Naive thymus-derived CD4-positive, alpha-beta T cell (primary cell): Measurements from ENCODE around the gene PODN. TPM values are rescaled to one million over a fixed set of nuclear protein-coding genes. Genes with fewer than 3 reads are reported as not detected.

Source experiments
- ATAC-seq: fragments of 150-1000 bp; cut with Tn5 transposase; 2 replicates; pipeline ENCODE4 v1.10.0; 2021; ENCODE audit warnings: mild to moderate bottlenecking, moderate library complexity
- CTCF ChIA-PET: fragments of 350-600 bp; sonication (Branson Sonifier 250); formaldehyde crosslinking; loops from one replicate; lab custom pipeline; 2021; ENCODE audit warnings: antibody characterized with exemption; lab: Charles Lee
- POLR2A ChIA-PET: fragments of 350-600 bp; sonication (Branson Sonifier 250); formaldehyde crosslinking; loops from one replicate; lab custom pipeline; 2021; ENCODE audit warnings: antibody characterized with exemption, inconsistent platforms; lab: Charles Lee
- DNase-seq, 9 donors: peaks; one replicate each; pipeline versions ENCODE4 v3.0.0 to v3.0.0-alpha.2; 2020 to 2022; ENCODE audit warnings: mixed read lengths in 1 of 9
- H3K27ac ChIP-seq: one replicate; pipeline ENCODE4 v1.7.0; 2013; ENCODE audit warnings: mild to moderate bottlenecking, low read depth, low read length, moderate library complexity
- H3K27me3 ChIP-seq, 2 donors: one replicate each; pipeline ENCODE4 v1.7.0; 2013; ENCODE audit warnings: low read length in 2 of 2, mild to moderate bottlenecking in 2 of 2, moderate library complexity in 2 of 2; ENCODE audit not compliant: control insufficient read depth in 2 of 2, insufficient read depth in 2 of 2
- H3K36me3 ChIP-seq, 3 experiments: 1 replicate in 2 of 3; 2 replicates in 1 of 3; pipeline ENCODE4 v1.7.0; 2013; ENCODE audit warnings: low read length in 3 of 3, mild to moderate bottlenecking in 3 of 3, moderate library complexity in 1 of 3; ENCODE audit not compliant: insufficient read depth in 3 of 3, control insufficient read depth in 2 of 3
- H3K4me1 ChIP-seq, 2 donors: one replicate each; pipeline ENCODE4 v1.7.0; 2013; ENCODE audit warnings: low read length in 2 of 2, mild to moderate bottlenecking in 2 of 2, moderate library complexity in 1 of 2; ENCODE audit not compliant: control insufficient read depth in 2 of 2, insufficient read depth in 2 of 2
- H3K4me3 ChIP-seq: 2 replicates; pipeline ENCODE4 v1.7.0; 2013; ENCODE audit warnings: mild to moderate bottlenecking, low read length
- H3K9me3 ChIP-seq, 3 experiments: 1 replicate in 2 of 3; 2 replicates in 1 of 3; pipeline ENCODE4 v1.7.0; 2013; ENCODE audit warnings: low read length in 3 of 3; ENCODE audit not compliant: control insufficient read depth in 2 of 3
- H3K27ac Mint-ChIP-seq, 9 donors: one replicate each; pipeline ENCODE4 v1.8.0; 2020 to 2022; ENCODE audit warnings: mixed read lengths in 9 of 9, mild to moderate bottlenecking in 8 of 9, moderate library complexity in 5 of 9, inconsistent platforms in 2 of 9
- H3K27me3 Mint-ChIP-seq, 5 donors: one replicate each; pipeline ENCODE4 v1.8.0; 2021 to 2022; ENCODE audit warnings: mixed read lengths in 5 of 5, mild to moderate bottlenecking in 1 of 5
- H3K36me3 Mint-ChIP-seq, 5 donors: one replicate each; pipeline ENCODE4 v1.8.0; 2020 to 2022; ENCODE audit warnings: mixed read lengths in 5 of 5, mild to moderate bottlenecking in 3 of 5, inconsistent platforms in 1 of 5
- H3K4me1 Mint-ChIP-seq, 7 donors: one replicate each; pipeline ENCODE4 v1.8.0; 2020 to 2022; ENCODE audit warnings: mixed read lengths in 7 of 7, mild to moderate bottlenecking in 3 of 7, inconsistent platforms in 1 of 7
- H3K4me3 Mint-ChIP-seq, 10 donors: one replicate each; pipeline ENCODE4 v1.8.0; 2020 to 2022; ENCODE audit warnings: mild to moderate bottlenecking in 10 of 10, mixed read lengths in 10 of 10, moderate library complexity in 6 of 10, inconsistent platforms in 2 of 10
- H3K9me3 Mint-ChIP-seq, 11 donors: one replicate each; pipeline ENCODE4 v1.8.0; 2020 to 2022; ENCODE audit warnings: mixed read lengths in 11 of 11, mild to moderate bottlenecking in 4 of 11, inconsistent platforms in 1 of 11, moderate library complexity in 1 of 11
- intact Hi-C, 2 donors: fragments of 100-400 bp; cut with micrococcal nuclease; formaldehyde crosslinking; loops; one replicate each; pipeline ENCODE4 v1.15.1; 2023
- polyA plus RNA-seq, 2 donors: library from polyadenylated mRNA; unstranded; fragments of 300-500 nt; fragmentation: Illumina TruSeq; gene quantifications; one replicate each; pipeline ENCODE4 v1.2.3, GENCODE V29; 2021
- total RNA-seq, 6 experiments: library from RNA in 5 of 6; stranded (reverse) in 5 of 6; gene quantifications; 1 replicate in 5 of 6; 2 replicates in 1 of 6; pipeline ENCODE4 v1.2.3 and lab custom pipeline; 2021 to 2026

Gene PODN
- total and polyA plus RNA-seq, 7 experiments from 2014 or later, result 0.88 TPM; not detected in 6

DNA sequence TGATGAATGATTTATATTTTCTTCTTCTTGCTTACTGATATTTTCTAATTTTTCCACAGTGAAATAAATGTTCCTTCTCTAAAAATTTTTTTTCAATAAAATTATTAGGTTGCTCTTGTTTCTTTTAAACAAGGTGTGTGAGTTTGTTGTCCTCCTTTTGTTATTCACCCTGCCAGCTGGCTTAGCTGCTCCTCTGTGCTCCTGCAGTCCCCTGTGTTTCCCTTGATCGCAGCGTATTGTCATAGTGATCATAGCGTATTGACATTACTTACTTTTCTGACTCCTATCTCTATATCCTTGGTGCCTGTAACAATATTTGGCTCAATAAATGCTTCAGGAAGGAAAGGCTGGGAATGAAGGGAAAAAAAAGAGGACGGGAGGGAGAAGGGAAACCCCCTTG lies 24.9 kb upstream of the PODN start:
- intact Hi-C loops, result no loop called here
- DNase-seq (no peak), ATAC-seq (no peak)
- no peaks in the 10 kb centered on the region for H3K4me1 ChIP-seq
- H3K9me3 ChIP-seq, result no peaks in the 10 kb centered on the region
- Mint-ChIP-seq H3K36me3 (peaks cover 20 to 38% (median 27%) of the 10 kb centered on the region in 5 donors), H3K4me1 (peaks cover 0 to 10% (median 5%) of the 10 kb centered on the region in 7 donors), H3K27me3 (no peaks in the 10 kb centered on the region), H3K4me3 (no peak overlapping the region), H3K27ac (no peak overlapping the region), H3K9me3 (no peaks in the 10 kb centered on the region)
- peaks cover 10 to 24% (median 13%) of the 10 kb centered on the region in 3 experiments for H3K36me3 ChIP-seq
- ChIA-PET POLR2A (no interaction called here), CTCF (no interaction called here)
- H3K4me3 ChIP-seq, result no peak overlapping the region
- no peak overlapping the region for H3K27ac ChIP-seq
- no peaks in the 10 kb centered on the region for H3K27me3 ChIP-seq

- H3K9me3 ChIP-seq, result no peaks in the 10 kb centered on the region
- H3K27me3 ChIP-seq, result no peaks in the 10 kb centered on the region
- H3K27ac ChIP-seq, result no peak overlapping the region
- POLR2A ChIA-PET, result no interaction called here
- no peaks in the 10 kb centered on the region for H3K4me1 ChIP-seq
- CTCF ChIA-PET, result no interaction called here
- H3K4me3 ChIP-seq, result no peak overlapping the region
- Mint-ChIP-seq H3K4me1 (peaks cover 0 to 10% (median 4%) of the 10 kb centered on the region in 7 donors), H3K4me3 (no peak overlapping the region), H3K27me3 (no peaks in the 10 kb centered on the region), H3K36me3 (peaks cover 16 to 39% (median 23%) of the 10 kb centered on the region in 5 donors), H3K27ac (no peak overlapping the region), H3K9me3 (no peaks in the 10 kb centered on the region)
- H3K36me3 ChIP-seq, result peaks cover 10 to 20% (median 12%) of the 10 kb centered on the region in 3 experiments
- no peak for DNase-seq
- no peak for ATAC-seq
- intact Hi-C loops, result no loop called here
Observed at GRCh38 chr1:53038566-53038965, 23.4 kb upstream of the PODN start.

DNA sequence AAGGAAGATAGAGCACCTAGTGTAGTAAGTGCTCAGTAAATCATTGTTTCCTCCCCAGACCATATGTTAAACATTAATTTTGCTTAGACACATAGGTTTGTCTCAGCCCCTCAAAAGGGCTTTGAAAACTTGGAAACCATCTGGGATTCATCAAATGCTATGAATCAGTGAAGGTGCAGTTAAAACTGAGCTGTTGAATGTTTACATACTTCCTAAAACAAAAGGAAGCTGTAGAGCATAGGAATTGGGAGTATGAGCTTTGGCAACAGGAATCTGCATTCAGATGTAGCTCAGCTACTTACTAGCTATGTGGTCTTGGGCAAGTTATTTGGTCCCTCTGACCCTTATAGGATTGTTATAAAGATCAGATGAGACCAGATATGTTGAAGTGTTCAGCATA lies 18.7 kb upstream of the PODN start:
- ATAC-seq (no peak), DNase-seq (no peak)
- intact Hi-C loops, result no loop called here
- Mint-ChIP-seq H3K36me3 (peaks cover 19 to 58% (median 28%) of the 10 kb centered on the region in 5 donors), H3K27me3 (no peaks in the 10 kb centered on the region), H3K4me3 (no peak overlapping the region), H3K9me3 (no peaks in the 10 kb centered on the region), H3K4me1 (peaks cover 0 to 15% (median 5%) of the 10 kb centered on the region in 7 donors), H3K27ac (no peak overlapping the region)
- no peak overlapping the region for H3K4me3 ChIP-seq
- H3K36me3 ChIP-seq, result peaks cover 9 to 34% (median 15%) of the 10 kb centered on the region in 3 experiments
- H3K27me3 ChIP-seq, result no peaks in the 10 kb centered on the region
- H3K4me1 ChIP-seq, result no peaks in the 10 kb centered on the region
- POLR2A ChIA-PET, result no interaction called here
- no peaks in the 10 kb centered on the region for H3K9me3 ChIP-seq
- H3K27ac ChIP-seq, result no peak overlapping the region
- CTCF ChIA-PET, result interaction anchor here (0.7 kb wide), 1 partner anchor 71 kb away, joined by 6 read pairs; no protein-coding TSS in a partner anchor

- Mint-ChIP-seq H3K27ac (no peak overlapping the region), H3K36me3 (peaks cover 12 to 55% (median 20%) of the 10 kb centered on the region in 5 donors), H3K4me1 (peaks cover 0 to 17% (median 5%) of the 10 kb centered on the region in 7 donors), H3K4me3 (no peak overlapping the region), H3K9me3 (no peaks in the 10 kb centered on the region), H3K27me3 (no peaks in the 10 kb centered on the region)
- CTCF ChIA-PET, result no interaction called here
- DNase-seq (no peak), ATAC-seq (no peak)
- Histone ChIP-seq H3K9me3 (no peaks in the 10 kb centered on the region), H3K27ac (no peak overlapping the region), H3K4me3 (no peak overlapping the region), H3K36me3 (peaks cover 6 to 34% (median 14%) of the 10 kb centered on the region in 3 experiments), H3K4me1 (no peaks in the 10 kb centered on the region), H3K27me3 (no peaks in the 10 kb centered on the region)
- intact Hi-C loops, result no loop called here
- POLR2A ChIA-PET, result interaction anchor here (0.7 kb wide), 1 partner anchor 112 kb away, joined by 3 read pairs; no protein-coding TSS in a partner anchor
Observed at GRCh38 chr1:53044926-53045325, 17.1 kb upstream of the PODN start.

DNA sequence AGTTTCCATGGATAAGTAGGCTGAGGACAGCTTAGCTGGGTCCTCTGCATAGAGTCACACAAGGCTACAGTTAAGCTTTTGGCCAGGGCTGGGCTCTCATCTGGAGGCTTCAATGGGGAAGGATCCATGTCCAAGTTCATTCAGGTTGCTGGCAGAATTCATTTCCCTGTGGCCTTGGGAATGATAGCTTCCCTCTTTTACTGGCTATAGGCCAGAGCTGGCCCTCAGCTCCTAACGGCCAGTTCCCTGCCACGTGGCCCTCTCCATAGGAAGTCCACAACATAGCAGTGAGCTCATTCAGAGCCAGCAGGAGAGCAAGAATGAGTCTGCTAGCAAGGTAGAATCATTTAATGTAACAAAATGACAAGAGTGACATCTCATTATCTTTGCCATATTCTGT lies 15.1 kb upstream of the PODN start:
- intact Hi-C loops, result no loop called here
- no peaks in the 10 kb centered on the region for H3K27me3 Mint-ChIP-seq
- no peak overlapping the region for H3K4me3 ChIP-seq
- H3K36me3 Mint-ChIP-seq, result peaks cover 0 to 50% (median 13%) of the 10 kb centered on the region in 5 donors
- DNase-seq, result no peak
- no peaks in the 10 kb centered on the region for H3K27me3 ChIP-seq
- ATAC-seq, result no peak
- H3K27ac Mint-ChIP-seq, result no peak overlapping the region
- peaks cover 0 to 15% (median 3%) of the 10 kb centered on the region in 7 donors for H3K4me1 Mint-ChIP-seq
- no peak overlapping the region for H3K4me3 Mint-ChIP-seq
- H3K9me3 ChIP-seq, result no peaks in the 10 kb centered on the region
- CTCF ChIA-PET, result no interaction called here
- H3K9me3 Mint-ChIP-seq, result no peaks in the 10 kb centered on the region
- no peaks in the 10 kb centered on the region for H3K4me1 ChIP-seq
- no peak overlapping the region for H3K27ac ChIP-seq
- H3K36me3 ChIP-seq, result peaks cover 6 to 40% (median 12%) of the 10 kb centered on the region in 3 experiments
- POLR2A ChIA-PET, result no interaction called here

- ATAC-seq, result no peak
- intact Hi-C loops, result no loop called here
- H3K27me3 Mint-ChIP-seq, result no peaks in the 10 kb centered on the region
- POLR2A ChIA-PET, result interaction anchor here (0.6 kb wide), 1 partner anchor 1029 kb away, joined by 3 read pairs; no protein-coding TSS in a partner anchor
- H3K36me3 Mint-ChIP-seq, result peaks cover 4 to 55% (median 23%) of the 10 kb centered on the region in 5 donors
- peaks cover 6 to 42% (median 12%) of the 10 kb centered on the region in 3 experiments for H3K36me3 ChIP-seq
- peaks cover 0 to 12% (median 3%) of the 10 kb centered on the region in 7 donors for H3K4me1 Mint-ChIP-seq
- no peaks in the 10 kb centered on the region for H3K9me3 Mint-ChIP-seq
- H3K27ac Mint-ChIP-seq, result peak overlapping the region in 5 of 9 donors; percentile 6 to 51 (median 17)
- H3K9me3 ChIP-seq, result no peaks in the 10 kb centered on the region
- no peak overlapping the region for H3K4me3 Mint-ChIP-seq
- no peak overlapping the region for H3K27ac ChIP-seq
- no peak overlapping the region for H3K4me3 ChIP-seq
- no peaks in the 10 kb centered on the region for H3K27me3 ChIP-seq
- no peaks in the 10 kb centered on the region for H3K4me1 ChIP-seq
- no peak for DNase-seq
- CTCF ChIA-PET, result no interaction called here
Observed at GRCh38 chr1:53047737-53048736, 14.0 kb upstream of the PODN start.
